ENCODE results near the gene NUP85. TPM values are rescaled to one million over a fixed set of nuclear protein-coding genes. Genes with fewer than 3 reads are reported as not detected.
A peak's percentile ranks its signal among the peaks of the same experiment; 100 is the strongest.
"Not testable (repeated sequence)": the region's sequence is repeated elsewhere in the genome, so short reads cannot be mapped to it uniquely, and the experiment has no call there.

The NUP85 gene, protein sequence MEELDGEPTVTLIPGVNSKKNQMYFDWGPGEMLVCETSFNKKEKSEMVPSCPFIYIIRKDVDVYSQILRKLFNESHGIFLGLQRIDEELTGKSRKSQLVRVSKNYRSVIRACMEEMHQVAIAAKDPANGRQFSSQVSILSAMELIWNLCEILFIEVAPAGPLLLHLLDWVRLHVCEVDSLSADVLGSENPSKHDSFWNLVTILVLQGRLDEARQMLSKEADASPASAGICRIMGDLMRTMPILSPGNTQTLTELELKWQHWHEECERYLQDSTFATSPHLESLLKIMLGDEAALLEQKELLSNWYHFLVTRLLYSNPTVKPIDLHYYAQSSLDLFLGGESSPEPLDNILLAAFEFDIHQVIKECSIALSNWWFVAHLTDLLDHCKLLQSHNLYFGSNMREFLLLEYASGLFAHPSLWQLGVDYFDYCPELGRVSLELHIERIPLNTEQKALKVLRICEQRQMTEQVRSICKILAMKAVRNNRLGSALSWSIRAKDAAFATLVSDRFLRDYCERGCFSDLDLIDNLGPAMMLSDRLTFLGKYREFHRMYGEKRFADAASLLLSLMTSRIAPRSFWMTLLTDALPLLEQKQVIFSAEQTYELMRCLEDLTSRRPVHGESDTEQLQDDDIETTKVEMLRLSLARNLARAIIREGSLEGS
- 10 to 100 TPM; 62.6 to 69.3 (median 65.0) TPM for polyA plus RNA-seq (ENCODE audit: insufficient read length in 3 of 3)

DNA sequence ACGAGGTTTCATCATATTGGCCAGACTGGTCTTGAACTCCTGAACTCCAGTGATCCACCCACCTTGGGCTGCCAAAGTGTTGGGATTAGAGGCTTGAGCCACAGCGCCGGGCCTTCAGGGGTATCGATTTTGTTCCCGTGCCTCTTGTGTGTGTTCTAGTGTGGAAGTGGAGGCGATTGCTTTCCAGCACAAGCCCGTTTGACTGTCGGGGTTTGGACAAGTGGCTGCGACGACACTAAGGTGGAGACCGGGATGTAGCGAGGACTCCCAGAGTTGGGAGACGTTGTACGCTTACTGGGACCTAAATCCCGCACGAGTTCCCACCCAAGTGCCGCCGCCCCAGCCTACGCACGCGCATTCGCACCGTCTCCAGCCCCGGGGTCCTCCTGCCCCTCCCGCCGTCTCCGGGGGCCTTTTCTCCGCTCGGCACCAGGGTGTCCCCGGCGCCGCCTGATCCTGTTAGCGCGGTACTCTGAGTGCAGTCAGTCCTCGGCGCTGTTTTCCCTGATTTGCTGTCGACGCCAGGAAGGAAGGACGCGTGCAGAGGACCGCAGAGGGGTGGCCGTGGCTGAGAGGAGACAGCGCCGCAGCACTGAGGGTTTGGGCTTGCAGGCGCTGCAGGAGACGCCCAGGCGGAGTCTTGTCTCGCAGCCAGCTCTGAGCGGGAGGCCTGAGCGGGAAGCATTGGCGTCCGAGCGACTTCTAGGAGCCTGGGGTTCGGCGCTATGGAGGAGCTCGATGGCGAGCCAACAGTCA, at the start of gene NUP85:
NUP85 (plus strand) TSS at position 643 of the 756 bp plus-strand sequence; CDS start at position 726, 83 bp downstream.
- DNase-seq (ENCODE audit: low read depth in 3 of 3, low spot score in 2 of 3) = peak; percentile 87 to 89 (median 89)

DNA sequence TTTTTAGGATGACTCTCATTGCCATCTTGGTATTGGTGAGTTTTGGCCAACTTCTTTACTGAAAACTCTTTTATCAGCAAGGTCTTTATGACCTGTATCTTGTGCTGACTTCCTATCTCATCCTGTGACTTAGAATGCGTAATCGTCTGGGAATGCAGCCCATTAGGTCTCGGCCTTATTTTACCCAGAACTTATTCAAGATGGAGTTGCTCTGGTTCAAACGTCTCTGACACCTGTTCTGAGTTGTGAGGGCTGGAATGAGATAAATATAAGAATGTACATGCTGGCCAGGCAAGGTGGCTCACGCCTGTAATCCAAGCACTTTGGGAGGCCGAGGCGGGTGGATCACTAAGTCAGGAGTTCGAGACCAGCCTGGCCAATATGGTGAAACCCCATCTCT, 47.0 kb upstream of the NUP85 start:
- not testable (repeated sequence) for DNase-seq (ENCODE audit: low read depth in 3 of 3, low spot score in 2 of 3)

DNA sequence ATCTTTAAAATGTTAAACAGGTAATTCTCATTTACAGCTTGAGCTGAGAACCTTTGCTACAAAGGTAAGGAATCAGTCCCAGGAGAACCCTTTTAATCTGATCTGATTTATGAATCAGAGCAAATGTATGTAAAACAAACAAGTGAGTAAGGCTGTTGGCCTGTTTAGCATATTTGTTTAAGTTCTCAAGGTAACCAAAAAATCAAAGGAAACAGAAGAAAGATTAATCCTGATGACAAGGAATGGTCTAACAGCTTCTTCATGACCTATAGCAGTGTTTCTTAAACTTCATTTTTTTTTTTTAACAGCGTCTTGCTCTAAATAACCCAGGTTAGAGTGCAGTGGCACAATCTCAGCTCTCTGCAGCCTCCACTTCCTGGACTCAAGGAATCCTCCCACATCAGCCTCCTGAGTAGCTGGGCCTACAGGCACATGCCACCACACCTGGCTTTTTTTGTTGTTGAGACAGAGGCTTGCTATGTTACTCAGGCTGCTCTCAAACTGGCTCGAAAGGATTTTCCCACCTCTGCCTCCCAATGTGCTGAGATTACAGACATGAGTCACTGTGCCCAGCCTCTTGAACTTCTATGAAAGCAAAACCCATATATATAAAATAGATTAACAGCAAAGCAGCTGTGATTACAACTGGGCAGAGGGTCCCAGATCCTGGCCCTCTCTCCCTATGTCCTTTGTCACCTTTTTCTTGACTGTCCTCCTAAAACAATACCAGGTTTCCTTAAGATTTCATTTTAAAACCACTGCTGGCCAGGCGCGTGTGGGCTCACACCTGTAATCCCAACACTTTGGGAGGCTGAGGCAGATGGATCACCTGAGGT, 46.1 kb upstream of the NUP85 start:
- DNase-seq (ENCODE audit: low read depth in 3 of 3, low spot score in 2 of 3) = no peak

DNA sequence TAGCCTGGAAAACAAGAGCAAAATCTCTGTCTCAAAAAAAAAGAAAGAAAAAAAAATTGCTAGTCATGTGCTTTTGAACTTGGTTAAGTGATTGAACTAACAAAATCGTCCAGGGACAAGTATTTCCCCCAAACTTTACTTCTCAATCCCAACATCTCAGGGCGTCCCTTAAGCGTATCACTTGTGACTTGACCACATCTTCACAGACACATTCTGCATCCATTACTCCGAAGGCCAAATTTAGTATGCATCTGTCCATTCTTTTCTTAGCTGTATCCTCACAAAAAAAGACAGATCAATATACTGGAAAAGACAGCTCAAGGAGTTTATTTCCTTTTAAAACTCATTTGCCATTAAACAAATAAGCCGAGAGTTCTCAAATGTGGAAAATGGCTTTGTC, 45.3 kb upstream of the NUP85 start:
- no peak for DNase-seq (ENCODE audit: low read depth in 3 of 3, low spot score in 2 of 3)

DNA sequence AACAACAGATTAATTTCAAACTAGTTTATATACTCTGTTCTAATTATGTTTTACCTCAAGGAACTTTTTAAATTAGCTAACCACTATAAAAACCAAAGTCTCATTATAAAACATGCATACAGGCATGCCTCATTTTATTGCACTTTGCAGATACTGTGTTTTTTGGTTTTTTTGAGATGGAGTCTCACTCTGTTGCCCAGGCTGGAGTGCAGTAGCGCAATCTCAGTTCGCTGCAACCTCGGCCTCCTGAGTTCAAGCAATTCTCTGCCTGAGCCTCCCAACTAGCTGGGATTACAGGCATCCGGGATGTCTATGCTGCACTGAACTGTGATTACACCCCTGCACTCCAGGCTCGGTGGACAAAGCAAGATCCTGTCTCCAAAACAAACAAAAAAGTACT, 42.4 kb upstream of the NUP85 start:
- no peak for DNase-seq (ENCODE audit: low read depth in 3 of 3, low spot score in 2 of 3)

DNA sequence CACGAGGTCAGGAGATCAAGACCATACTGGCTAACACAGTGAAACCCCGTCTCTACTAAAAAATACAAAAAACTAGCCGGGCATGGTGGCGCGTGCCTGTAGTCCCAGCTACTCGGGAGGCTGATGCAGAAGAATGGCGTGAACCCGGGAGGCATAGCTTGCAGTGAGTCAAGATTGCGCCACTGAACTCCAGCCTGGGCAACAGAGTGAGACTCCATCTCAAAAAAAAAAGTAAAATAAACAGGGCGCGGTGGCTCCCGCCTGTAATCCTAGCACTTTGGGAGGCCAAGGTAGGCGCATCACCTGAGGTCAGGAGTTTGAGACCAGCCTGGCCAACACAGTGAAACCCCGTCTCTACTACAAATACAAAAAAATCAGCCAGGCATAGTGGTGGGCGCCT, 40.9 kb upstream of the NUP85 start:
- DNase-seq (ENCODE audit: low read depth in 3 of 3, low spot score in 2 of 3) = not testable (repeated sequence)

DNA sequence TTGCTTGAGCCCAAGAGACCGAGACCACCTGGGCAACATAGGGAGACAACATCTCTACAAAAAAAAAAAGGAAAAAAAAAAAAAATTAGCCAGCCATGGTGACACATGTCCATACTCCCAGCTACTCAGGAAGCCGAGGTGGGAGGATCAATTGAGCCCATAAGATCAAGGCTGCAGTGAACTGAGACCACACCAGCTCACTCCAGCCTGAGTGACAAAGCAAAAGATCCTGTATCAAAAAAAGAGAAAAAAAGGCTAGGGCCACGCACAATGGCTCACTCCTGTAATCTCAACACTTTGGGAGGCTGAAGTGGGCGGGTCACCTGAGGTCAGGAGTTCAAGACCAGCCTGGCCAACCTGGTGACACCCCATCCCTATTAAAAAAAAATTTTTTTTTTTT, 36.5 kb upstream of the NUP85 start:
- no peak for DNase-seq (ENCODE audit: low read depth in 3 of 3, low spot score in 2 of 3)

DNA sequence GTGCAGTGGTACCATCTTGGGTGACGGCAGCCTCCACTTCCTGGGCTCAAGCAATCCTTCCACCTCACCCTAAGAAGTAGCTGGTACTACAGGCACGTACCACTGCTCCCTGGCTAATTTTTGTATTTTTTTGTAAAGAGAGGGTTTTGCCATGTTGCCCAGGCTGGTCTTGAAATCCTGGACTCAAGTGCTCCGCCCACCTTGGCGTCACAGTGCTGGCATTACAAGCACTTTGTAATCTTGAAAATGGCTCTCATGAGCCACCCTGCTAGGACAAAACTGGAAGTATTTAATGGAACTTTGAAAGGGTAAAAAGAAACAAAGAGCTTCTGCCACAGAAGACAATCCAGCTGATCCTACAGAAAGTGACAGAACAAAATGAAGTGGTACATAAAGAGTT, 32.0 kb upstream of the NUP85 start:
- DNase-seq (ENCODE audit: low read depth in 3 of 3, low spot score in 2 of 3) = no peak

DNA sequence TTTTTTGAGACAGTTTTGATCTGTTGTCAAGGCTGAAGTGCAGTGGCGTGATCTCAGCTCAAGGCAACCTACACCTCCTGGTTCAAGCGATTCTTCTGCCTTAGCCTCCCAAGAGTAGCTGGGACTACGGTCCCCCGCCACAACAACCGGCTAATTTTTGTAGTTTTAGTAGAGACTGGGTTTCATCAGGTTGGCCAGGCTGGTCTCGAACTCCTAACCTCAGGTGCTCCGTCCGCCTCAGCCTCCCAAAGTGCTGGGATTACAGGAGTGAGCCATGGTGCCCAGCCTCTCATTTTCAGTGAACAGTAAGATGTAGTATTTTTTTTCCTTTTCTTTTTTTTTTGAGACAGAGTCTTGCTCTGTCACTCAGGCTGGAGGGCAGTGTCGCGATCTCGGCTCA, 30.5 kb upstream of the NUP85 start:
- DNase-seq (ENCODE audit: low read depth in 3 of 3, low spot score in 2 of 3) = no peak

DNA sequence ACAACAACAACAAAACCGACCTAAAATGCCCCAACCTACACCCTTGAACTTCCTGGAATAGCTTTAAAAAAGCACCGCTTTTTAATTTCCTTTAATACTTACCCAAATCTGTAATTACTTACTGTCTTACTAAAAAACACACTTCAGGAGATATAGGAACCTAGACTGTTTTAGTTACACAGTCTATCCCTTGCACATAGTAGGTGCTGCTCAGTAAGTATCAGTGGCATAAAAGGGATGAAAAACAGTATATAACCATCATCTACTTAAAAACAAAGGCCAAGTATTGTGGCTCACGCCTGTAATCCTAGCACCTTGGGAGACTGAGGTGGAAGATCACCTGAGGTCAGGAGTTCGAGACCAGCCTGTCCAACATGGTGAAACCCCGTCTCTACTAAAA, 28.9 kb upstream of the NUP85 start:
- DNase-seq (ENCODE audit: low read depth in 3 of 3, low spot score in 2 of 3) = no peak

DNA sequence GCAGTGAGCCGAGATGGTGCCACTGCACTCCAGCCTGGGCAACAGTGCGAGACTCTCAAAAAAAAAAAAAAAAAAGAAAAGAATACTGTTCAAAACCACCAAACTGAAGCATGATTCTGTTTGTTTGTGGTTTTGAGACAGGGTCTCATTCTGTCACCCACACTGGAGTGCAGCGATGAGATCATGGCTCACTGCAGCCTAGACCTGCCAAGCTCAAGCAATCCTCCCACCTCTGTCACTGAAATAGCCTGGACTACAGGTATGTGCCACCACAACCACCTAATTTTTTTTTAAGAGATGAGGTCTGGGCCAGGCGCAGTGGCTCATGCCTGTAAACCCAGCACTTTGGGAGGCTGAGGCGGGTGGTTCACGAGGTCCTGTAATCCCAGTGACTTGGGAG, 27.0 kb upstream of the NUP85 start:
- no peak for DNase-seq (ENCODE audit: low read depth in 3 of 3, low spot score in 2 of 3)

DNA sequence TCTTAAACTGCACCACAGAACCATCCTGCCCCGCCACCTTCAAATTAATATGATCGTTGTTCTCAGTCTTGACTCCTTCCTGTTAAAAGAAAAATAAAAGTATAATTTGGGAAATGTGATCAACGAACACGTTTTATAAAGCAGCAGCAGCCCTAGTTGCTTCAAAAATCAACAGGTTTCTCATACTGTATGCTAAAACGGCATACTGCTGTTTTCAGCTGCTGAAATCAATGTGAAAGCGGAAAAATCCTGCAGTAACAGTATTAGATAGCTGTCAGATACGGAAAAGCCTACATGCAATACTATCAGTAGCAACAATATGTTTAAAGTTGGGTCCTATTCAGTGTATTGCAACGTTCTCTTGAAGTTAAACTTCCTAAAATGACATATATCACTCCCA, 24.4 kb upstream of the NUP85 start:
- no peak for DNase-seq (ENCODE audit: low read depth in 3 of 3, low spot score in 2 of 3)

DNA sequence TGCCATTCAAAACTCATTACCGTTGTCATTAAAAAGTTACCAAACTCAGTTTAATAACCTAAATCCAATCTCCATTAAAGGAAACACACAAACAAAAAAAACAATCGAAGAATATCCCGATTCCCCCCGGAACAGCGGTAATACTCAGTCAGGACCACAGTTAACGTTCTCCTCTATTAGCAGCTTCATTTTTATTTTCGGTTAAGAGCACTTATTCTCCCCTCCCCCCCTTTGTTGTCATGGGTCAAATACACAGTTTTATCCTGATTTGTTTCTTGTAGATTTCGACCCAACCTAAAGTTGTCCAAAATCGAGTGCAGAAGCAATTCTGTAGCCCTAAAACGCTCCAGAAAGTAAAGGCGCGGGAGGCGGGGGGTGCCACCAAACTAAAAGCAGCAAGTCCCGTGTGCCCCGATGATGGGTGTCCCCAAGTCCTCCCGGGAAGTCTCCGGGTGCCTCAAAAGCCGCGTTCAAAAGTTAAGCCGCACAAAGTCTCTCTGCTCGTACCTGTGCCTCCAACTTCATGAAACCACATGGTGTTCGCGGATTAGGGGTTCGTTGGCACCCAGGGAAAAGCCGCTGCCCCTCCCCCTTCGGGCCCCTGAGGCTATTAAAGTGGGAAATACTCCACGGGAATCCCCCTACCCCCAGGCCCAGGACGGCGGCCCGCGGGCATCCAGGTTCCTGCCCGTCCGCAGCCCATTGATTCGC, 23.7 kb upstream of the NUP85 start:
- no peak for DNase-seq (ENCODE audit: low read depth in 3 of 3, low spot score in 2 of 3)

DNA sequence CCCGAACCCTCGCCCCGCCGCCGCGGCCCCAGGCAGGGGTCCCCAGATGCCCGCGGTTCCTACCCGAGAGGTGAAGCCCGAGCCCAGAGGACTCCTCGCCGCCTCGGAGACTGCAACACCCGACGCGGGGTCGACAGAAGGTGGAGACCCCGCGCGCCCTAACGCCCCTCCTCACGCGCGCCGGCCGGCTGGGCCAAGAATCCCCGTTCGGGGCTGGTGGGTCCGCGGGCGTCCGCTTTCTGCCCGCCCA, 23.2 kb upstream of the NUP85 start:
- no peak for DNase-seq (ENCODE audit: low read depth in 3 of 3, low spot score in 2 of 3)

DNA sequence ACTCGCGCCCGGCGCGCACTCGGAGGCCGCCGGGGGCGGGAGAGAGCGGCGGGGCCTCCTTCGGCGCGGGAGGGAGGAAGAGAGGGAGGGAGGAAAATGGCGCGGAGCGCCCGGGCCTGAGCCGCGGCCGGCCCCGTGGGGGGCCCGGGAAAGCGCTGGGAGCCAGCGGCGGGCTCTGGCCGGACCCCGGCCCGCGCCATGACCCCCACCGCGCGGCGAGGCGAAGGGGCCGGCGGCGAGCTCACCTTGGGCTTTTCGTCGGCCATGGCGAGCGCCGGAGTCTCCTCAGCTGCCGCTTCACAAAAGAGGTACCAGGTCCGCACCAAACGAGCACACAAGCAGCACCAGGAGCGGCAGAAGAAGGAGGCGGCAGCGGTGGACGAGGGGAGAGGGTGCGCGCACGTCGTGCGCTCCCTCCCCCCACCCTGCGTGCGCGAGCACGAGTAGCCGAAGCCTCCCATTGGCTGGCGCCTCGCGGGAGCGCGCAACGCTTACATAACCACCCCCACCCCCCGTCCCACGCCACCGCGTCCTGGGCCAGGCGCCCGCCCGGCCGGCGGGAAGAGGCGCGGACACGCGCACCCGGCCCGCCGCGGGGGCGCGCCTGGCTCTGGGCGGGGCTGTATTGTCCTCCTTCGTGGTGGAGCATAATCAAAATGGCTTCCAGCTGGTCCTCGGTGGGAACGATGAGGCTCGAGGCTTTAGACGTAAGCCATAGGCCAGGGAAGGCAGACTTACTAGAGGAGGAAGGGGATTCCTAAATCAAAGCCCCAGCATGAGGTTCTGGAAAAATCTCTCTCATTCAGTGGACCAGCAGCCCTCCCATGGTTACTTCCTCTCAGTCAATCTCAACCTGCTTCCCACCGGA, 22.7 kb upstream of the NUP85 start, which contains the start of gene SUMO2:
SUMO2 (minus strand) TSS at position 391 of the 868 bp plus-strand sequence; CDS start at position 266, 125 bp downstream.
- peak; percentile 89 to 93 (median 89) for DNase-seq (ENCODE audit: low read depth in 3 of 3, low spot score in 2 of 3)

DNA sequence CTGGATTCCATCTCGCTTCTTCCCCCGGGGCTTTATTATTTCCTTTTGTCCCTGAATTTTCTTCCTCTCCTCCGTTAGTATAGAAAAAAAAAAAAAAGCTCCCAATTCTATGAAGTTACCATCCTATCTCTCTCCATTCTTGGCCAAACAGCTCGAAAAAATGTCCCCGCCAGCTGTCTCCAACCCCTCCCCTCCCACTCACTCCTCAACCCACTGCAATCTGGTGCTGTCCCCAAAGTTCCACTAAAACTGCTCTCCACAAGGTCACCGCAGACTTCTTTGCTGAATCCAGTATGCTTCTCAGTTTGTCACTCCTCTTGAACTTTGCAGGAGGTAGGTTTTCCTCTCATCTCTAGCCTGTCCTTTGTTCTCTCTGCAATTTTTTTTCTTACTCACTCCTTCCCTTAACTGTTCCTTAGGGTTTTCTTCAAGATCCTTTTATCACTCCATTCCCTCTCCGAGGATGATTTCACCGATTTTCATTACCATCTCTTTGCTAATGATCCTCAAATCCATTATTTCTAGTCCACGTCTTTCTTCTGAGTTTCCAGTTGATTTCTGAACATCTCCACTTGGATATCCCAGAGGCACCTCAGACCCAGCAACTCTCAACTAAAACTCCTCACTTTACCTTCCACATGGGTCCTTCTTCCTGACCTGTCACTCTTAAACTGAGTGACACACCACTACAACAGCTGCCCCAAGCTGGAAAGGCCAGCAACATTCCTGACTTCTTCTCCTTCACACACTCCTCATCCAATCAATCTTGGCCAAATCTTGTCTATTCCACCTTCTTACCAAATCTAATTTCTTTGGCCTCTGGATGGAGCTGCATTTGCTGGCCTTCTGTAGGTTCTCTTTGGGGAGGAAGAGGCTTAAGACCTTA, 21.2 kb upstream of the NUP85 start:
- no peak for DNase-seq (ENCODE audit: low read depth in 3 of 3, low spot score in 2 of 3)

DNA sequence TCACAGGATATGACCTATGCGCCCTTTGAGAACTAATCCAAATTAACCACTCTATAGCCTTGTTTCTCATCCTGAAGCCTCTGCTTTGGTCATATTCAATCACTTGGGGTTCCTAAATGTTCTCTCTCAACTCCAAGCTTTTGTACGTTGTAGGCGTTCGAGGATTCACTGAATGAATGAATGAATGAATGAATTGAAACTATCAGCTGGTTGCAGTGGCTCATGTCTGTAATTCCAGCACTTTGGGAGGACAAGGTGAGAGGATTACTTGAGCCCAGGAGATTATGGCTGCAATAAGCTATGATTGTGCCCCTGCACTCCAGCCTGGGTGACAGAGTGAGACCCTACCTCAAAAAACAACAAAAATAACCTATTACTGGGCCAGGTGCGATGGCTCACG, 16.9 kb upstream of the NUP85 start:
- DNase-seq (ENCODE audit: low read depth in 3 of 3, low spot score in 2 of 3) = no peak

DNA sequence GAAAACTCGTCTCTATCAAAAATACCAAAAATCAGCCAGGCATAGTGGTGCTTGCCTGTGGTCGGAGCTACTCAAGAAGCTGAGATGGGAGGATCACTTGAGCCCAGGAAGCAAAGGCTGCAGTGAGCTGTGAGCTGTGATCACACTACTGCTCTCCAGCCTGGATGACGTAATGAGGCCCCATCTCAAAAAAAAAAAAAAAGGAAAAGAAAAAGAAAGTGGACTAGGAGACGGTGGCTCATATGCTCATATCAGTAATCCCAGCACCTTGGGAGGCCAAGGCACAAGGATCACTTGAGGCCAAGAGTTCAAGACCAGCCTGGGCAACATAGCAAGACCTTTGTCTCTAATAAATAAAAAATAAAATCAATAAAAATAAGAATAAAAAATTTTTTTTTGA, 13.9 kb upstream of the NUP85 start:
- DNase-seq (ENCODE audit: low read depth in 3 of 3, low spot score in 2 of 3) = no peak

Data from right renal cortex interstitium (tissue), 3 donors.